Fibroblast of the aortic adventitia (primary cell): ENCODE results near the gene EDEM3. TPM values are rescaled to one million over a fixed set of nuclear protein-coding genes. Genes with fewer than 3 reads are reported as not detected.
"Not testable (repeated sequence)": the region's sequence is repeated elsewhere in the genome, so short reads cannot be mapped to it uniquely, and the experiment has no call there.

ENCODE experiments used
- DNase-seq: peaks from one replicate; pipeline ENCODE4 v3.0.0-alpha.2; 2010; ENCODE audit warnings: low read depth
- H3K4me3 ChIP-seq: 2 replicates; pipeline ENCODE4 v1.5.1; 2011; ENCODE audit warnings: low read depth, mild to moderate bottlenecking, control low read depth, low read length, moderate library complexity
- CTCF ChIP-seq: IDR thresholded peaks from 2 replicates; pipeline ENCODE4 v1.5.1; 2011; ENCODE audit warnings: mild to moderate bottlenecking, low read length, control low read depth, inconsistent platforms; ENCODE audit not compliant: insufficient read depth
- total RNA-seq: library from RNA; depleted of rRNA; stranded (reverse); fragments of >200 nt; gene quantifications from 2 replicates; pipeline ENCODE4 v1.2.3, GENCODE V29; 2012; ENCODE audit warnings: low replicate concordance

The EDEM3 gene
- total RNA-seq, 1 donor = 47.0 TPM

- no peak for TF ChIP-seq CTCF
- no peak for DNase-seq
- H3K4me3 ChIP-seq = no peak overlapping the region
These were observed 39.3 kb upstream of the EDEM3 start for GRCh38 chr1:184793967-184794366.

DNA sequence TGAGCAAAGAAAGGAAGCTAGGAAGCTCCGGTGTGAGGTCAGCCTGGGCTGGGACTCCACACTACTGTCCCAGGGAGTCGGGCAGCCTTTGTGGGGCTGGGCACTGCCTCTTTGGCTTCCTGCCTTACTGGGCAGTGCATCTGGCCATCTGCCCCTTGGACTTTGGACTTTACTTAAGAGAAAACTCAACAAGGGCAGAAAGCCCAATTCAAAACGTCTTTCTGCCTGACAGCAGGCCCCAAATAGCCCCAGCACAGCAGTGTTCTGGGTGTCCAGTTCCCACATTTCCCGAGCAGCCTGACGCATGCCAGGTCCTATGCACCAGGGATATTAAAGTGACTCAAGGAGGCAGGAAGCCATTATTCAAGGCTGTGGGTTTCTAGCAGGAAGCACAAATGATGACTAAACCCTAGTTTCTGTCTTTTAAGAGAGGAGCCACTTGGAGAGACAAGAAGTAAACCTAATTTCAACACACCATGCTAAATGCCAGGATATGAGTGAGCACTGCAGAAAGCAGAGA lies 37.9 kb upstream of the EDEM3 start:
- DNase-seq = peak; percentile 97
- H3K4me3 ChIP-seq = peak overlapping the region; percentile 13
- TF ChIP-seq CTCF = no peak

GRCh38 chr1:184791550-184791900 lies 36.9 kb upstream of the EDEM3 start:
- peak; percentile 67 for DNase-seq
- H3K4me3 ChIP-seq = no peak overlapping the region
- TF ChIP-seq CTCF = no peak

DNA sequence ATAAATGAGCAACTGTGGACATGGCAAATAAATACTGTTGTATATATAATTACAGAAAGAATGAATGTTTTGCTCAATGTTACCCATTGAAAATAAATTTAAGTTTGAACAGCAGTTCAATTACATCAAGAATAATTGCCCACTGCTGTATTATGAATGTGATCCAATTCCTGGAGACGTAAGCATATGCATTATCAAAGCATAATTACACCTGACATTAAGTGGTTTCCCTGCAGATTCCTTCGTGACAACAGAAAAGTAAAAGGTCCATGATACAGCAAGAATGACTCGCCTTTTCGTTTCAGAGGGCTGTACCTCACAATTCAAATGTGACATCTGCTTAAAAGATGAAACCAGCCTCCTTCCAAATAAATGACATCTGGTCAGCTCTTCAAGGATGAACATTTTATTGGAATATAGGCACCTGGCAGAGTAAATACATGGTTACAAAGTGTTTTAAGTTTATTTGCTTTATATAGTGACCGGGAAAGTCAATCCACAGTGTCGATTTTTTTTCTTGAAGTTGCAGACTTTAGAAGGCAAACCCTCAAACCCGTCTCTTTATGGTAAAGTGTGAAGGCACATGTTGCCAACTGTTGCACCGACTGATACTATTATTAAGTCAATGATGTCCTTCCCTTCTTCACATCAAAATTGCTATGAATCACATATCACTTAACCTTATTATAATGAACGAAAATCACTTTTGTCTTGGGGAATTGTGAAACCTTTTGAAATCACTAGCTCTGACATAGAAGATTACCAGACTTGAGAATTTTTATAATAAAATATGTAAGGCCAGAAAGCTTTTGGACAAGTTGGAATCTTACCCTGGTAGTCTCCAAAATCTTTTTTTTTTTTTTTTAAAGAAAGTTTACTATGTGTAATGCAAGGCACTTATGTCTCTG lies 36.2 kb upstream of the EDEM3 start:
- DNase-seq = peak; percentile 61
- H3K4me3 ChIP-seq = no peak overlapping the region
- no peak for TF ChIP-seq CTCF

- peak; percentile 55 for DNase-seq
- no peak for TF ChIP-seq CTCF
- no peak overlapping the region for H3K4me3 ChIP-seq
These were observed 35.2 kb upstream of the EDEM3 start for GRCh38 chr1:184789884-184790283.

DNA sequence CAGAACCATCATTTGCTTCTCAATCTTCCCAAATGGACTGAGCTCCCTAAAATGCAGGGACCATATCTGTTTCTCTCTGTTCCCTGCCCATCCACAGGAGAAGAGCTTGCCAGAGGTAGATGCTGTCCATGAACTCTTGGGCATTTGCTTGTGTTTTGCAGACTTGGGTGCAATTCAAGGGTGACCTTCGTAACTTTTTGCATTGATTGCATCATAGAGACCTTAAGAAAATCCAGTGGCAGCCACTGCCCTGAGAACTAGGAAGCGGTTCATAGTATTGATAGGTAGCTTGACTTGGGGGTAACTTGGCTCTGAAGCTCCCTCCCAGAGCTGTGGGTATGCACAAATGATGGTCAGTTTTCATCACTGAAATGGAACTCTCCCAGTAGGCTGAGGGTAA lies 34.3 kb upstream of the EDEM3 start:
- H3K4me3 ChIP-seq = no peak overlapping the region
- TF ChIP-seq CTCF = no peak
- no peak for DNase-seq

- no peak overlapping the region for H3K4me3 ChIP-seq
- TF ChIP-seq CTCF = no peak
- DNase-seq = no peak
These were observed 30.9 kb upstream of the EDEM3 start for GRCh38 chr1:184785529-184785928.

- H3K4me3 ChIP-seq, DNase-seq: not testable (repeated sequence)
These were observed 29.1 kb upstream of the EDEM3 start for GRCh38 chr1:184783723-184784122.
